Measurements from ENCODE around the gene MYLK2.
"Not testable (repeated sequence)": the region's sequence is repeated elsewhere in the genome, so short reads cannot be mapped to it uniquely, and the experiment has no call there.

The MYLK2 gene

GRCh38 chr20:31819083-31819784 lies at the start of gene MYLK2:
MYLK2 (plus strand) TSS chr20:31819356; CDS start chr20:31819581, 225 bp downstream.
- no peak for DNase-seq (ENCODE audit: low read depth)

- no peak for DNase-seq (ENCODE audit: low read depth)
These were observed 49.5 kb upstream of the MYLK2 start for GRCh38 chr20:31769681-31770080.

- DNase-seq (ENCODE audit: low read depth) = no peak
These were observed 48.9 kb upstream of the MYLK2 start for GRCh38 chr20:31770243-31770642.

- DNase-seq (ENCODE audit: low read depth) = no peak
These were observed 44.7 kb upstream of the MYLK2 start for GRCh38 chr20:31774408-31774807.

GRCh38 chr20:31780839-31781238 lies 38.3 kb upstream of the MYLK2 start:
- DNase-seq (ENCODE audit: low read depth) = no peak

GRCh38 chr20:31781945-31782344 lies 37.2 kb upstream of the MYLK2 start:
- no peak for DNase-seq (ENCODE audit: low read depth)

- DNase-seq (ENCODE audit: low read depth) = no peak
These were observed 34.7 kb upstream of the MYLK2 start for GRCh38 chr20:31784354-31785044.

GRCh38 chr20:31785089-31785488 lies 34.1 kb upstream of the MYLK2 start:
- no peak for DNase-seq (ENCODE audit: low read depth)

GRCh38 chr20:31788578-31788977 lies 30.6 kb upstream of the MYLK2 start:
- DNase-seq (ENCODE audit: low read depth) = no peak

- DNase-seq (ENCODE audit: low read depth) = no peak
These were observed 28.8 kb upstream of the MYLK2 start for GRCh38 chr20:31790401-31790800.

GRCh38 chr20:31797364-31797763 lies 21.8 kb upstream of the MYLK2 start:
- no peak for DNase-seq (ENCODE audit: low read depth)

- DNase-seq (ENCODE audit: low read depth) = no peak
These were observed 17.6 kb upstream of the MYLK2 start for GRCh38 chr20:31801508-31801907.

GRCh38 chr20:31803552-31804291 lies 15.4 kb upstream of the MYLK2 start:
- DNase-seq (ENCODE audit: low read depth) = no peak

- no peak for DNase-seq (ENCODE audit: low read depth)
These were observed 12.4 kb upstream of the MYLK2 start for GRCh38 chr20:31806564-31807355.

- DNase-seq (ENCODE audit: low read depth) = no peak
These were observed 10.7 kb upstream of the MYLK2 start for GRCh38 chr20:31808481-31808880.

- DNase-seq (ENCODE audit: low read depth) = no peak
These were observed 9.5 kb upstream of the MYLK2 start for GRCh38 chr20:31809661-31810060.

- no peak for DNase-seq (ENCODE audit: low read depth)
These were observed 8.0 kb upstream of the MYLK2 start for GRCh38 chr20:31811198-31811597.

- DNase-seq (ENCODE audit: low read depth) = no peak
These were observed 7.1 kb upstream of the MYLK2 start for GRCh38 chr20:31811796-31812728.

- DNase-seq (ENCODE audit: low read depth) = no peak
These were observed 5.5 kb upstream of the MYLK2 start for GRCh38 chr20:31813611-31814010.

GRCh38 chr20:31814142-31814541 lies 5.0 kb upstream of the MYLK2 start:
- not testable (repeated sequence) for DNase-seq (ENCODE audit: low read depth)
